ENCODE results near the gene CAMK2B. TPM values are rescaled to one million over a fixed set of nuclear protein-coding genes. Genes with fewer than 3 reads are reported as not detected.

Gene CAMK2B
- total and polyA plus RNA-seq, 8 donors = 0.17 to 1.1 (median 0.53) TPM

DNA sequence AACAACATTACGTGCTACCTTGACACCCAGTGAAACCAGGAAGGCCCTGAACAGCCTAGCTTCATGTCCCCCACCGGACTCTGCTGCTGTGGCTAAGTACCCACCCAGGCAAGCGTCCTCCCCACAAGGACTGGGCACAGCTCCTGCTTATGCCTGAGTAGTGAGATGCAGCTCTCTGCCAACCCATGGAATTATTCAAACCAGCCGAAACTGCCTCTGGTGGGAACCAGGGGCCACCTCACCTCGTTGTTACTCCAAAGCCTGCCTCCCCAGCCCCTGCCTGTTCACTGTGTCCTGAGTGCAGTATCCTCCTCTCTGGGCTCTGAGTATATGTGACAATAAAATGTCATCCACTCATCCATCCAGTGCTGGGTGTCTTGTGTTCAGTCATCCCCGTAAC is 52.4 kb downstream of the CAMK2B start:
- no peaks in the 10 kb centered on the region for H3K36me3 ChIP-seq
- H3K4me1 ChIP-seq = no peaks in the 10 kb centered on the region
- H3K27ac ChIP-seq = no peak overlapping the region
- peaks cover 0 to 24% of the 10 kb centered on the region in 2 donors for H3K27me3 ChIP-seq
- intact Hi-C loops (cut with DNase I) = no loop called here
- TF ChIP-seq, protein P1, sequence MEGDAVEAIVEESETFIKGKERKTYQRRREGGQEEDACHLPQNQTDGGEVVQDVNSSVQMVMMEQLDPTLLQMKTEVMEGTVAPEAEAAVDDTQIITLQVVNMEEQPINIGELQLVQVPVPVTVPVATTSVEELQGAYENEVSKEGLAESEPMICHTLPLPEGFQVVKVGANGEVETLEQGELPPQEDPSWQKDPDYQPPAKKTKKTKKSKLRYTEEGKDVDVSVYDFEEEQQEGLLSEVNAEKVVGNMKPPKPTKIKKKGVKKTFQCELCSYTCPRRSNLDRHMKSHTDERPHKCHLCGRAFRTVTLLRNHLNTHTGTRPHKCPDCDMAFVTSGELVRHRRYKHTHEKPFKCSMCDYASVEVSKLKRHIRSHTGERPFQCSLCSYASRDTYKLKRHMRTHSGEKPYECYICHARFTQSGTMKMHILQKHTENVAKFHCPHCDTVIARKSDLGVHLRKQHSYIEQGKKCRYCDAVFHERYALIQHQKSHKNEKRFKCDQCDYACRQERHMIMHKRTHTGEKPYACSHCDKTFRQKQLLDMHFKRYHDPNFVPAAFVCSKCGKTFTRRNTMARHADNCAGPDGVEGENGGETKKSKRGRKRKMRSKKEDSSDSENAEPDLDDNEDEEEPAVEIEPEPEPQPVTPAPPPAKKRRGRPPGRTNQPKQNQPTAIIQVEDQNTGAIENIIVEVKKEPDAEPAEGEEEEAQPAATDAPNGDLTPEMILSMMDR (IDR thresholded peaks at IDR 0.05) = no peak
- no peak for ATAC-seq
- H3K4me3 ChIP-seq = no peak overlapping the region
- H3K9me3 ChIP-seq = no peaks in the 10 kb centered on the region
- peak in 1 of 4 donors; percentile 34 for DNase-seq

DNA sequence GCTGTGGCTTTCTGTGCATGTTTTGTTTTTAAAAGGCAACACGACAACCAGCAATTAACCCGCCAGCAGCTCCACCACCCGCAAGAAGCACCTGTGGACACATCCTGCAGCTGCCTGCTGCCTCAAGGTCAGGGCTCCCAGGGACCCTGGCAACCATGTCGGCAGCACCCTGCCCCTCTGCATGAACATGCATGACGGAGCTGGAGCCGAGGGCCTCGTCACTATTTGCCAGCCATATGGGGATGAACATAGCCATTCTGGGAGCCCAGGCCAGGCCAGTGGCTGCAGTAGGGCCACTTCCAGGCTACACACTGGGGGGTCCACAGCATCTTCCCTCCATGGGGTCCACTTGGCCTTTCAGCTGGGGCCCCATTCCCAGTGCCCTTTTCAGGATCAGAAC is 52.9 kb downstream of the CAMK2B start:
- TF ChIP-seq, protein P1 (IDR thresholded peaks at IDR 0.05) = no peak
- Histone ChIP-seq H3K9me3 (no peaks in the 10 kb centered on the region), H3K27ac (no peak overlapping the region), H3K4me3 (no peak overlapping the region), H3K36me3 (no peaks in the 10 kb centered on the region), H3K4me1 (no peaks in the 10 kb centered on the region), H3K27me3 (peaks cover 0 to 24% of the 10 kb centered on the region in 2 donors)
- ATAC-seq (no peak), DNase-seq (peak in 1 of 4 donors; percentile 47)
- intact Hi-C loops (cut with DNase I) = no loop called here

GRCh38 chr7:44269943-44270493 is 55.4 kb downstream of the CAMK2B start:
- Histone ChIP-seq H3K27me3 (peaks cover 0 to 19% of the 10 kb centered on the region in 2 donors), H3K4me3 (no peak overlapping the region), H3K36me3 (no peaks in the 10 kb centered on the region), H3K4me1 (no peaks in the 10 kb centered on the region), H3K27ac (no peak overlapping the region), H3K9me3 (no peaks in the 10 kb centered on the region)
- TF ChIP-seq, protein P1 (IDR thresholded peaks at IDR 0.05) = no peak
- ATAC-seq (no peak), DNase-seq (no peak)
- intact Hi-C loops (cut with DNase I) = no loop called here

DNA sequence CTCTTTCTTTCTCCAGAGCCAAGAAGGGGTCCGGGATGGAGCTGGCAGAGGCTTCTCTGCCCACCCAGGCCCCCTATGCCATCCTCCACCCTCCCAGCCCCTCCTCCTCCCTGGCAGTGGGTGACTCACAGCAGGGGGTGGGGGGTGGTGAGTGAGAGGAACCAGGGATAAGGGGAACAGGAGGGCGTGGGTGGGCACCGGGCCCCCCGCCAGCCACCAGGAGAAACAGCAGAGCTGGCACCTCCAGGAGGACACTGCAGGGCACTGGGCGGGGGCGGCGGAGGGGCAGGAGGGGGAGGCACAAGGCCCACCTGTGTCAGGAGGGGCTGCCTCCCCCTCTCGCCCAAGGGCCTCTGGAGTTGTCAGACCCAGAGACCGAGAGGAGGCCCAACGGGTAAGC is 56.0 kb downstream of the CAMK2B start:
- TF ChIP-seq, protein P1 (IDR thresholded peaks at IDR 0.05) = no peak
- no peak for ATAC-seq

DNA sequence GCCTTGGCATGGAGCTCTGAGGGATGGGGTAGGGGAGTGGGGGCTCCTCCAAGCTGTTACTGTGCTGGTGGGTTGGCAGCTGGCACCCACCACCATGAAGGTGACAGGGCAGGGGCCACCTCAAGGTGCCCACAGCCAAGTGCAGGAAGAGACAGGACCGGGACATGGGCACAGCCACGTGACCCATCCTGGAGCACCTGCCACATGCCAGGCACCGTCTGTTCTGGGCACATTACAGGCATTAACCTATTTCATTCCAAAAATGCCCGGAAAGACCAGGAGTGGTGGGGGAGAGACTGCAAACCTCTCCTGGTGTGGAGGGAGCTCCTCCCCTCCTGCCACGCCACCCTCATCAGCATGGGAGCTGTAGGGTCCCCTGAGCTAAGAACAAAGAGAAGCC is 56.7 kb downstream of the CAMK2B start:
- no peak overlapping the region for H3K4me3 ChIP-seq
- DNase-seq (no peak), ATAC-seq (no peak)
- no peaks in the 10 kb centered on the region for H3K4me1 ChIP-seq
- H3K36me3 ChIP-seq = no peaks in the 10 kb centered on the region
- TF ChIP-seq, protein P1 (IDR thresholded peaks at IDR 0.05) = no peak
- no peaks in the 10 kb centered on the region for H3K9me3 ChIP-seq
- intact Hi-C loops (cut with DNase I) = no loop called here
- H3K27me3 ChIP-seq = peaks cover 2 to 33% of the 10 kb centered on the region in 2 donors
- no peak overlapping the region for H3K27ac ChIP-seq

More for the DNA sequence above, 56.0 kb downstream of the CAMK2B start:
- DNase-seq = no peak
- H3K36me3 ChIP-seq = no peaks in the 10 kb centered on the region
- H3K4me3 ChIP-seq = no peak overlapping the region
- peaks cover 0 to 25% of the 10 kb centered on the region in 2 donors for H3K27me3 ChIP-seq
- H3K27ac ChIP-seq = no peak overlapping the region
- intact Hi-C loops (cut with DNase I) = no loop called here
- H3K9me3 ChIP-seq = no peaks in the 10 kb centered on the region
- H3K4me1 ChIP-seq = no peaks in the 10 kb centered on the region

Data from left lung (tissue), 10 donors.